IPS DF 19.7 (cell line): Measurements from ENCODE around the gene PRDM11.

Experiments used
- DNase-seq: peaks from one replicate; pipeline ENCODE4 v3.0.0-alpha.2; 2013; ENCODE audit warnings: low read depth, low spot score

Gene PRDM11

DNA sequence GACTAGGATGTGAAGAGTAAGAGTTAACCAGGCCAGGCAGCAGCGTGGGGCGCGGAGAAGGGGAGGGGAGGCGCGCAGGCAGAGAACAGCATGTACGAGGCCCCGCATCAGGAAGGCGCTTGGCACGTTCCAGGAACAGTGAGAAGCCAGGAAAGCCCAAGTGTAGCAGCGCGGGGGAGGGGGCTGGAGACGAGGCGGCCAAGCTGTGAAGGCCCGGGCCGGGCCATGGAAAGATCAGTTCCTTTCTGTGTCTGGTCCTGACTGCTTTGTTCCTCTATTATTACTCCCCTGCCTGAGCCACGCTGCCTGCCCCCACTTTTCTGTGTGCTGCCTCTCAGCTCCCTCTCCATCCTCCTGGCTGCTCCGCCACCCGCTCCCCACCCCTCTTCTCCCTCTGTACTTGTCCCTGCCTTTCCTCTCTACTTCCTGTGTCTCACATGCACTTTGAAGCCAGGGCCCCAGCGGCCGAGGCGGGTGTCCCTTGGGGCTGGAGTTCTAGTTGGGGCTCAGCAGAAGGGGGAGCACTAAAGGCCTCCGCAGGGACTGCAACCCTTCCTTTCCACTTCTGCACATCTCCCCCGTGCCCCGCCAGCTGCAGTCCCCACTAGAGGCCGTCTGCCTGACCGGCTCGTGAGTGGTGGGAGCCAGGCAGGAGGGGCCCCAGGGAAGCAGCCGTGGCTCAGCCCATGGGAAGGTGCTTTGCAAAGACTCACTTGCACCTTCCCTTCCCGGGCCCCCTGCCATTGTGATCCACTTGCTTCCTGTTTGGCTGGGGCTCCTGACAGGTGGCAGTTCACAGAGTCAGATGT, 63.7 kb downstream of the PRDM11 start:
- no peak for DNase-seq

DNA sequence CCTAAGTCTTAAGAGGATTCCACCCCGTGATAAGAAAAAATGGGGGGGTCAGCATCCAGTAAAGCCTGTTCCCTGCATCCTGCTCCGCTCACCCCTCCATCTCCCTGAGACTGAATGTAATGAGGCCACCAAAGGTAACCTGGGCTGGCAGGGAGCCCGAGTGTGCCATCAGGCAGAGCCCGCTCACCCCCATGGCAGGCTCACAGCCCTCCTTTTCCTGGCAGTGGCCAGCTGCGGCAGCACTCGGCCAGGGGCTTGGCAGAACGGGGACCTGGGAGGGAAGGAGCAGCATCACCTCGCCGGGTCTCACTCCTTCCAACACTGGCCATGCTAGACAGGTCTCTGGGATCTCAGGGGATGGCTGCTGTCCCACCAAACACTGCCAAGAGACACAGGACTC, 64.4 kb downstream of the PRDM11 start:
- no peak for DNase-seq

DNA sequence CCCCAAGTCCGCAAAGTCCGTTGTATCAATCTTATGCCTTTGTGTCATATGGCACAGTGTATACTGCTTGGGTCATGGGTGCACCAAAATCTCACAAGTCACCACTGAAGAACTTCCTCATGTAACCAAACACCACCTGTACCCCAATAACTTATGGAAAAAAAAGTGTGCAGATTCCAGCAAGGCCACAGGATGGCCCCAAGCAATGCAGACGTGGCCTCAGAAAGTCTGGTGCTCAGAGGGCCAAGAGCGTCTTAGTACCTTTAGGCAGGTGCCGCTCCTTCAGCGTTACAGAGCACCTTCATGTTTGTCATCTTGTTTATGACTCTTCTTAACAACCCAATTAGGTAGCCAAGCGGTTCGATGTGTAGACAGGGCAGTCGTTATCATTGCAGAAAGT, 65.3 kb downstream of the PRDM11 start:
- no peak for DNase-seq

DNA sequence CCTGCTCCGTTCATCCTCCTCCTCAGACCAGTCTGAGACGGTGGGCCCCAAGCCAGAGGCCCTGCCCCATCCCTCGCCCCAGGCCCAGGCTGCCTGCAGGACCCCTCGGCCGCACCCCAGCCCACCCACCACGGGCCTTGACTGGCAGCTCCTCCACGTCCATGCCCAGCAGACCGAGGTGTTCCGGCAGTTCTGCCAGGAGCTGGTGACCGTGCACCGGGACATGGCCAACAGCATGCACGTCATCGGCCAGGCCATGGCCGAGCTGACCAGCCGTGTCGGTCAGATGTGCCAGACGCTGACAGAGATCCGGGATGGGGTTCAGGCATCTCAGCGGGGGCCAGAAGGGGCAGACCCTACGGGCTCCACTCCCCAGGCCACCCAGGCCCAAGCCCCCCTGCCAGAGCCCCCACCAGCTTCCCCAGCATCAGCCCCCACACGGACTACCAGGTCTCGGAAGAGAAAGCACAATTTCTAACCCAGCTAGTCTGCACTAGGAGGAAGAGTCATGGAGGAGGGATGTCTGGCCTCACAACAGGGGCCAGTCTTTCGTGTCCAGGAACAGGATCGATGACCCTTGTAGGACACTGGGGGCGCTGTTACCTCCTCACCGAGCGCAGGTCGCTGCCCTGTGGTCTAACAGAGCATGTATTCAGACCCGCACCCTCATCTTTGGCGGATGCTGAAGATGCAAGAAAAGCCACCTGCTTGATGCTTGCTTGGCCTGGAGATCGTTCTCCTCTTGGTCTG, 66.3 kb downstream of the PRDM11 start:
- no peak for DNase-seq

DNA sequence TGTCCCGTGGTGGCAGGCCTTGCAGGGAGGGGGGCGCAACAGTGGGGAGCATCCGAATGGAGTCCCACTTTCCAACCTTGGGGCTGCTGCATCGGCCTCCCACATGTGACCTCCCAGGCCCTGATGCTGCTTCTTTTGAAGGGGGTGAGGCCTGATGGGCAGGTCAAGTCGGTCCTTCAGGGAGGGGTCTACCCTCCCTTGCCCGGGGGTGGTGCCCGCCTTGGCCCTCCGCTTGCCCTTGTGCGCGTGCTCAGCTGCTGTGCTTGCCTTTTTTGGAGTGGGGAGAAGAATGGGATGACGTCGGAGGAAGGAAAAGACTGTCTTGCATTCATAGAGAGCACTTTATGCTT, 66.9 kb downstream of the PRDM11 start:
- DNase-seq = no peak

DNA sequence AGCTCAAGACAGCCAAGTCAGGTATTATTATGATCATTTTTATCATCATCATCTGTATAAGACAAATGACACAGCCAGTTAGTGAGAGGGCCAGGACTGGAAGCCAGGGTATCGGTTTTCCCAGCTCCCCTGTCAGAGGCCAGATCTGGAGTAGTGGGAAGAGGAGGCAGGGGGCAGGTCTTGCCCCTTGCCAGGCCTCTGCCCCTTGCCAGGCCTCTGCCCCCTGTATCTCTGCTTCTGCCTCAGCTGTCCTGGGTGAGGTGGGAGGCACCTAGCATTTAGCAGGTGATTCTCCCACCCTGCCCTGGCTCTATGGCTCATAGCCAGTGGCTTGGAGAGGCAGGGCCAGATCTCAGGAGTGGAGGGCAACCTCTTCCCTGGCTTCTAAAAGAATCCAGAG, 67.3 kb downstream of the PRDM11 start:
- no peak for DNase-seq

DNA sequence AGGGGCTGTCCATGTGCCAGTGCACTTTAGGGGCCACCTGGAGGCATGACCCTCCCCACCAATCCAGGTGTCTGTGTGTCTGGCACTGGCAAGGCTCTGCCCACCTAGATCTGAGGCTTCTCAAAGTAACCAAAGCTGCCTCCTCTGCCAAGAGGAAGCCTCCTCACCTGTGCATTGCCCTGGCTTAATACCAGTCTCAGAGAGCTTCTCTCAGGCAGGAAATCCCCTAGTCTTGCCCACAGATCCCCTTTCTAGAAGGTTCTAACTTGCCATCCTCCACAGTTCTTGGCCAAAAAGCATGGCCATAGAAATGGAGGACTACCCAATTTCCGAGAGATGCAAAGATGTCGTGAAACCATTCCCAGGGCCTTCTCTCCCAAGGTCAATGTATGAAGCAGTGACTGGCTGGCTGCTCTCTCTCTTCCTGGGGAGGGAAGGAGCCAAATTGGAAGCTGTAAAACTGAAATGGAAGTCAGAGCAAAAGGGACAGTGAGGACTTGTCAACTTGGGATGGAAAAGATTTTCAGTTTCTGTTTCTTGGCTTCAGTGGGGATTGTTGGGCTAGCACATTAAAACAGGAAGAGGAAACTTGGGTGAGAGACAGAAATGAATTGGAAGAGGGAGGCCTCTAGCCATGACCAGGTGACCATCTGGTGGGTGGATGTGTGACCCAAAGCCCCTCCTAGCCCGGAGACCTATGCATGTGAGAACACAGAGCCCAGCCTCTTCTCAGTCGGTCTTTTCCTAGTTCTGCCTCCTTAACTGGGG, 68.8 kb downstream of the PRDM11 start:
- no peak for DNase-seq

DNA sequence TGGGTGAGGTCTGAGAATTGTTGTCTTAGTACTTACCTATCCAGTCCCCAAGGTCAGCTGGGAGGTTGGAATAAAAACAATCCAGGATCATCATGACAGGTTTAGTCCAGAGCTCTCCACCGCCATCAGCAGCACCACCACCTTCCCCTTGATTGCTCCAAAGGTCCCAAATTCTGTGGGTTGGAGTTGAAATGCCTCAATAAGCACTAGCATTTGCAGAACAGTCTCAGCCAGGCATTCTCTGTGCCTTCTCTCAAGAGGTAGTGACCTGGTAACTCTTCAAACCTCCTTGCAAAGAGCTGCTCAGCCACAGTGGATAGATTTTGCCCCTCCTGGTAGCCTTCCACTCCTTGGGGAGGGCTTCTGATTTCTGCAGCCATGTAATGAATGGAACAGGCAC, 69.6 kb downstream of the PRDM11 start:
- no peak for DNase-seq

DNA sequence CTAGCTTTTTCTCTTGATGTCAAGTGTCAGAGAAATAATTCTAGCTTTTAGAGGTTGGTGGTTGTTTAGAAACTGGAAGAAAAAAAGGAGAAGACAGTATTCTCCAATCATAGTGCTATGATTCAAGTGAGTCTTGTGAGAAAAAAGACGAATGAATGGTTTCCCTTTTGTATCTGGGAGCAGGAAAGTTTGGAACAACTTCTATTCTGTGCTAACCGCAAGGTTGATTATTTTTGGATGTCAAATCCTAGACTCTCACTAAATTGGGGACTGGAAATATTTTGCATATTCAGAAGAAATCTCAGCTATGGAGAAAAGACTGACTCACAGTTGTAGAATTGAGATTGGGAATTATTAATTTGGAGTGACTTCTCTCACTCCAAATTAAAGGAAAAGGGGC, 70.5 kb downstream of the PRDM11 start:
- no peak for DNase-seq

DNA sequence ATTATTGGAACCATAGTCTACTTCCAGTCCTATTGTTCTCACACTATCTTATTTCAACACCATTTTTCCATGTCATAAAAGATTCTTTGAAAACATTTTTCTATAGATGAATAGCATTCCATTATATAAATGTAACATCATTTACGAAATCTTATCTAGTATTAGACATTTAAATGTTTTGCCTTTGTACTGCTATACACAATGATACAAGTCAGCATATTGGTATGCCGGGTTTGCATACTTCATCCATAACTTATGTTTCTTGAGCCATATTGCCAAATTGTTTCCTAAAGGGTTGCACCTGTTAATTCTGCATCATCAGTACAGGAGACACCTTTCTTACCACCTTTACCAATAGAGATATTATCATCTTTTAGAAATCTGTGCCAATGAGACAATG, 71.6 kb downstream of the PRDM11 start:
- no peak for DNase-seq

DNA sequence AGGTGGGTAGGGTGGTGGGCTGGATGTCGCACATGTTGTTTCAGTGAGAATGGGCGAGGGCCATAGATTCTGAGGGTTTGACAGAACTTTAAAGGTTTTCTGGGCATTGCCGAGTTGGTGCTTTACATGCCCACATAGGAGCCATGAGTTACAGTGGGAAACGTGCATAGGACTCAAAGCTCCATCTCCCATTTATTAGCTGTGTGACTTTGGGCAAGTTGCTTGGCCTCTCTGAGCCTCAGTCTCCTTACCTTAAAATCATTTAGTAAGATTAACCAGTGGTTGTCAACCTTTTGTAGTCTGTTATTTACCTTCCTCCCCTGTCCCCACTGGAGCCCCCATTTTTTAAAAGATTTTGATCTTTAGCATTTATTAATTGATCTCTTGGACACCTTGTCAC, 72.3 kb downstream of the PRDM11 start:
- DNase-seq = no peak

DNA sequence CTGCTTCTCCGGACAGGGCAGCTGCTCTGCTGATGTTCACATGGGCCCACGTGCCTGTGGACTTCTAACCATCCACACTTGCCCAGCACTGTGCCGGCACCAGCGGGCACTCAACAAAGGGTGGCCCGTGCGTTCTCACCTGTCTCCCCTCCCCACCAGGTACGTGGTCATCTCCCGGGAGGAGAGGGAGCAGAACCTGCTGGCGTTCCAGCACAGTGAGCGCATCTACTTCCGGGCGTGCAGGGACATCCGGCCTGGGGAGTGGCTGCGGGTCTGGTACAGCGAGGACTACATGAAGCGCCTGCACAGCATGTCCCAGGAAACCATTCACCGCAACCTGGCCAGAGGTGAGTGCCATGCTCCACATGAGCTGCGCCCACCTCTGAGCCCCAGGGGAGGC, 73.0 kb downstream of the PRDM11 start:
- no peak for DNase-seq

DNA sequence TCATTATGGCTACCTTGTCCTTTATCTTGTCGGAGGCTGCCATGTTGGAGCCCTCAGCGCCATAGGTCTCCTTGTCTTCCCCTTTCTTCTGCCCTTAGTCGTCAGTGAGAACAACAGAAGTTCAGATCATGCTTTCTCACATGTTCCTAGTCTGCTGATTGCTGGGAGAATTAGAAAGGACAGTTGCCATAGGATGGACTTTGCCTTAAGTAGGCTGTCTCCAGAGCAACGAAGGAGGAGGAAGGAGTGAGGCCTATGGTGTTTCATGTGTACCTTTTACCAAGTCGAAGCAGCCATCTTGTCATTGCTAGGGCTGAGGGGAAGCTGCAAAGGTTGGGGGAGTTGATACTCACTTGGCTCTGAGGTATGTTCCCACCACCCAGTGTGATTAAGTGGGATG, 77.1 kb downstream of the PRDM11 start:
- no peak for DNase-seq

DNA sequence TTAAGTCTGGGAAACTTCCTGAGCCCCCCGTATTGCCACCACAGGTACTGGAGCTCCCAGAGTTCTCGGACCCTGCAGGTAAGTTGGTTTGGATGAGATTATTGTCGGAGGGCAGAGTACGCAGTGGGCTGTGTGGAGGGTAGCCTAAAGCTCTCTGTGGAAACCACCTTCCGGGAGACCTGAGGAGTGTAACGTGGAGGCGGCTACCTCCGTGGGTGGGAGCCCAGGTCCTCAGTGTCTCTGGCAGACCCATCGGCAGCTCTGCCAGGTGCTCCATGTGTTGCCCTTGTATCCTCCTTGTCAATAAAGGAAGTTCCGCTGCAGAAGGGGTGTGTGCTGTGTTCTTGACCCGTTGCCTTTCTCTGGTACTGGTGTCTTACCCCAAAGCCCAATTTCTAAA, 78.3 kb downstream of the PRDM11 start:
- DNase-seq = no peak

DNA sequence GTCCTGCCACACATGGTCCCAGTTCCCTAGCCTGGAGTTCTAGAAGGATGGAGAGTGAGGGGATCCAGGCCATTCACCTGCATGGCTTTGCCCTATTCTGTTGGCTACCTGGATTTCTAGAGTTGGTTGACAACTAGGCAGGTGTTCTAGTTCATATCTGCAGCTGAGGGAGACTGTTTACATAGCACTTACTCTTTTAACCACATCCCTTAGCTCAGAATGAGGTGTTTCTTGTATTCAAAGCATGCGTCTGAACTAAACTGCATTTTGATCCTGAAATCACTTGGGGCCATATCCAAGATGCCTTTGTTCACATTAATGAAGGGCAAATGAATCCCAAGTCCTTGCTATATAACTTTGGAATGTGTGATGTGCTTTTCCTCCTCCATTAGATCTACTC, 78.8 kb downstream of the PRDM11 start:
- no peak for DNase-seq

DNA sequence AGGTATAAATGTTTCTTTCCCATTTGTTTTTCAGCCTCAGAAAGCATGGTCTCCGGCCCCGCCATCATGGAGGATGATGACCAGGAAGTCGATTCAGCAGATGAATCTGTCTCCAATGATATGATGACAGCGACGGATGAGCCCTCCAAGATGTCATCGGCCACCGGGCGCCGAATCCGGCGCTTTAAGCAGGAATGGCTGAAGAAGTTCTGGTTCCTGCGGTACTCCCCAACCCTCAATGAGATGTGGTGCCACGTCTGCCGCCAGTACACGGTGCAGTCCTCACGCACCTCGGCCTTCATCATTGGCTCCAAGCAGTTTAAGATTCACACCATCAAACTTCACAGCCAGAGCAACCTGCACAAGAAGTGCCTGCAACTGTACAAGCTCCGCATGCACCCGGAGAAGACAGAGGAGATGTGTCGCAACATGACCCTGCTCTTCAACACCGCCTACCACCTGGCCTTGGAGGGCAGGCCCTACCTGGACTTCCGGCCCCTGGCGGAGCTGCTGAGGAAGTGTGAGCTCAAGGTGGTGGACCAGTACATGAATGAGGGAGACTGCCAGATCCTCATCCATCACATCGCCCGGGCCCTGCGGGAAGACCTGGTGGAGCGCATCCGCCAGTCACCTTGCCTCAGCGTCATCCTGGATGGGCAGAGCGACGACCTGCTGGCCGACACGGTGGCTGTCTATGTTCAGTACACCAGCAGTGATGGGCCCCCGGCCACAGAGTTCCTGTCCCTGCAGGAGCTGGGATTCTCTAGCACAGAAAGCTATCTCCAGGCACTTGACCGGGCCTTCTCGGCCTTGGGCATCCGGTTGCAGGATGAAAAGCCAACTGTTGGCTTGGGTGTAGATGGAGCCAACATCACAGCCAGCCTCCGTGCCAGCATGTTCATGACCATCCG, 79.8 kb downstream of the PRDM11 start:
- no peak for DNase-seq

DNA sequence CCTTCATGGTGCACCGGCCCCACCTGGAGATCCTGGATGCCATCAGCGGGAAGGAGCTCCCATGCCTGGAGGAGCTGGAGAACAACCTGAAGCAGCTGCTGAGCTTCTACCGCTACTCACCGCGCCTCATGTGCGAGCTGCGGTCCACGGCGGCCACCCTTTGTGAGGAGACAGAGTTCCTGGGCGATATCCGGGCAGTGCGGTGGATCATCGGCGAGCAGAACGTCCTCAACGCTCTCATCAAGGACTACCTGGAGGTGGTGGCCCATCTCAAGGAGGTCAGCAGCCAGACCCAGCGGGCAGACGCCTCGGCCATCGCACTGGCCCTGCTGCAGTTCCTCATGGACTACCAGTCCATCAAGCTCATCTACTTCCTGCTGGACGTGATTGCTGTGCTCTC, 80.5 kb downstream of the PRDM11 start:
- no peak for DNase-seq

DNA sequence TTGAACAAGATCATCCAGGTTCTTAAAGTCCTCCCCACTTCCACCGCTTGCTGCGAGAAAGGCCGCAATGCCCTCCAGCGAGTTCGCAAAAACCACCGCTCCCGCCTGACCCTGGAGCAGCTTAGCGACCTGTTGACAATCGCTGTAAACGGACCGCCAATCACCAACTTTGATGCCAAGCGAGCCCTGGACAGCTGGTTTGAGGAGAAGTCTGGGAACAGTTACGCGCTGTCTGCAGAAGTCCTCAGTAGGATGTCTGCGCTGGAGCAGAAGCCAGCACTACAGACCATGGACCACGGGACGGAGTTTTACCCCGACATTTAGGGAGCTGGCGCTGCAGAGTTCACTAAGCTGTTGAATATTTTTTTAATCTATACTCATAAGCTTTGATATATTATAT, 81.4 kb downstream of the PRDM11 start:
- DNase-seq = no peak

DNA sequence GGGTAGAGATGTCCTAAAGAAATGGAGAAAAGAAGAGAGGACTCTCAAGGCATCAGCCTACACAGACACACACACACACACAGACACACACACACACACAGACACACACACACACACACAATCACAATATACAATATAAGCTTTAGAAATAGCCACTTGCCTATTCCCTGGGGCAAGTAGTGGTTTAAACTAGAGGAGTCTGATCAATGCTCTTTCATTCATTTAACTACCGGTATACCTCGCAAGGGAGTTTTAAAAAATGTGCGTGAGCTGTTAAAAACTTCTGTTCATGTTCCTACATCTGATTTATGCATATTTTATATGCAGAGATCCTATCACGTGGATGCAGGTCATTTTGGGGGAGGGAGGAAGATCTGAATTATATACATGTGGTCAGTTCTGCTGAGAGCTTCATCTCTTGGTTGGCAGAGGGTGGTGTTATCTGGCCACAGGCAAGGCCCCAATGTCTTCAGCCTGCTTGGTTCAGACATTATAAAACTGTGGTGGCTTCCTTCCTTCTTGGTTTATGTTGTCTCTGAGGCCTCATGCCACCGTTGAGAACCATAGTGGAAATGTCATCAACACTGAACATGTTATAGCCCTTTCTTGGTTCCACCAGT, 83.1 kb downstream of the PRDM11 start:
- no peak for DNase-seq

DNA sequence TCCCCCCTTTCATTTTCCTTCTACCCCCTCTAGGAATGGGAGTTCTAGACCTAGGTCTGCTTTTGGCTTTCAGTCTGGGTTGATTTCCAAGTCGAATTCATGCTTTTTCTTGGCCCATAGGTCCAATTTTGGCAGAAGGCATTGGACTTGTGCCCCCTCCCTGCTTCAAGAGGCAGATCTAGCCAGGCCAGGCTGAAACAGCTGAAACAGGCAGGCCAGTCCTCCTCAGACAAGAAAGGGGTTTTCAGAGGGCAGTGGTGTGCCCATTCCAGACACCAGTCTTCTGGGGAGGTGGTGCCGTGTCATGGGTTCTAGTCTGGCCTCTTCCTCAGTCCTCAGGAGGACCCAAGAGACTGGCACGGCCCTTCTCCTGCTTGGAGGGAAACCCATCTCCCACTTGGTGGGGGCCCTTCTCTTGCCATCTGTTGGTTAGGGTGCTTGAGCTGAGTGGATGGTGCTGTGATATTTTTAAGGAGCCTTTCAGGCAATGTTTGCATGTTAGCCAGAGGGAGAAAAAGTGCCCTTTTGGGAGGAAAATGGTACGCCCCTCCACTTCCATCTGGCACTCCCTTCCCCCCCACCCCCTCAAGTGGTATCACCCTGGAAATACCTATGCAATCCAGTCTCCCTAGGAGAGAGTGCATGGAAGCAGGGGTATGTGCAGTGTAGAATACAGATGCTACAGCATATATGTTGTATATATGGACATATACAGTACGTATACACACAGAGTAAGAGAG, 86.1 kb downstream of the PRDM11 start:
- no peak for DNase-seq
